HepG2 (cell line): Measurements from ENCODE around the gene DCAF15. TPM values are rescaled to one million over a fixed set of nuclear protein-coding genes. Genes with fewer than 3 reads are reported as not detected.

Experiments
- ATAC-seq: fragments of 200-7000 bp; cut with Tn5 transposase; 3 replicates; pipeline ENCODE4 v1.9.1; 2020; ENCODE audit warnings: mild to moderate bottlenecking, moderate library complexity
- BruUV-seq: library from RNA; stranded (reverse); fragments of 400-500 nt; replicated peaks from 2 replicates; lab custom pipeline; 2021; lab: Mats Ljungman, UMichigan
- CTCF ChIA-PET: fragments of 300-600 bp; formaldehyde crosslinking; extraction: SDS; loops from one replicate; lab custom pipeline; 2021; ENCODE audit warnings: low total read pairs, inconsistent platforms, low intra/inter-chr PET ratio; lab: Yijun Ruan, JAX
- POLR2A ChIA-PET: fragments of 350-600 bp; sonication (Branson Sonifier 250); formaldehyde crosslinking; loops from one replicate; lab custom pipeline; 2020; ENCODE audit warnings: antibody characterized with exemption, inconsistent platforms; lab: Yijun Ruan, JAX
- DNase-seq: peaks from one replicate; pipeline ENCODE4 v3.0.0-alpha.2; 2015; ENCODE audit warnings: low spot score
- FAIRE-seq: peaks from 3 replicates; lab custom pipeline; 2011; peaks lifted over from hg19 to GRCh38; lab: Jason Lieb, UNC
- H2AFZ ChIP-seq: one replicate; pipeline ENCODE4 v1.6.1; 2011; ENCODE audit warnings: low read length, inconsistent platforms
- H3K27ac ChIP-seq: fragments of 300-600 bp; 3 replicates; pipeline ENCODE4 v1.8.0; 2011; ENCODE audit warnings: mixed run types, mild to moderate bottlenecking, mixed read lengths, low read length, inconsistent platforms; ENCODE audit not compliant: insufficient read depth; ENCODE audit errors: extremely low read length
- H3K27me3 ChIP-seq, 2 experiments: fragments of 200-600 bp in 1 of 2; 2 replicates in 1 of 2; 3 replicates in 1 of 2; pipeline versions ENCODE4 v1.6.0 to v1.8.0; 2011; ENCODE audit warnings: low read length in 2 of 2, mild to moderate bottlenecking in 2 of 2, moderate library complexity in 2 of 2, inconsistent platforms in 1 of 2; ENCODE audit not compliant: insufficient read depth in 2 of 2, control insufficient read depth in 1 of 2
- H3K36me3 ChIP-seq, 2 experiments: fragments of 200-600 bp in 1 of 2; replicated peaks in 1 of 2; 2 replicates in 1 of 2; 3 replicates in 1 of 2; pipeline versions ENCODE4 v1.5.1 to v1.8.0; 2011; ENCODE audit warnings: low read length in 2 of 2, inconsistent platforms in 1 of 2; ENCODE audit not compliant: insufficient read depth in 2 of 2, control insufficient read depth in 1 of 2
- H3K4me1 ChIP-seq: 2 replicates; pipeline ENCODE4 v1.5.1; 2012; ENCODE audit warnings: low read length, inconsistent platforms; ENCODE audit not compliant: insufficient read depth
- H3K4me2 ChIP-seq: 2 replicates; pipeline ENCODE4 v1.6.0; 2011; ENCODE audit warnings: low read depth, low read length, inconsistent platforms
- H3K4me3 ChIP-seq, 3 experiments: fragments of 200-600 bp in 1 of 3; sonication (generic), shearing (Covaris generic) in 1 of 3; replicated peaks in 1 of 3; 2 replicates each; pipeline ENCODE4 v1.5.1; 2011 to 2016; ENCODE audit warnings: low read length in 3 of 3, inconsistent platforms in 2 of 3, low read depth in 2 of 3, mild to moderate bottlenecking in 2 of 3, control low read depth in 1 of 3, mixed read lengths in 1 of 3; ENCODE audit not compliant: insufficient read depth in 1 of 3
- H3K79me2 ChIP-seq: one replicate; pipeline ENCODE4 v1.6.1; 2011; ENCODE audit warnings: low read length, inconsistent platforms; ENCODE audit not compliant: insufficient read depth
- H3K9ac ChIP-seq: 2 replicates; pipeline ENCODE4 v1.6.0; 2011; ENCODE audit warnings: mild to moderate bottlenecking, low read depth, low read length, inconsistent platforms; ENCODE audit not compliant: insufficient read depth
- H3K9me3 ChIP-seq: 2 replicates; pipeline ENCODE4 v1.5.1; 2012; ENCODE audit warnings: mild to moderate bottlenecking, low read length
- H4K20me1 ChIP-seq: 2 replicates; pipeline ENCODE4 v1.6.0; 2011; ENCODE audit warnings: inconsistent platforms, mild to moderate bottlenecking, low read length, moderate library complexity; ENCODE audit not compliant: insufficient read depth
- AGO2 ChIP-seq: fragments of 200-400 bp; formaldehyde crosslinking; optimal IDR thresholded peaks from 2 replicates; pipeline ENCODE3; 2017; ENCODE audit warnings: mild to moderate bottlenecking, low read depth, low read length, moderate library complexity
- ATF7 ChIP-seq, 2 experiments: fragments of 450-650 bp in 1 of 2; sonication (generic) in 1 of 2; formaldehyde crosslinking in 1 of 2; IDR thresholded peaks; 2 replicates each; pipeline versions ENCODE4 v1.4.0 to v1.6.1; 2016 to 2020; ENCODE audit warnings: antibody characterized with exemption in 1 of 2, mild to moderate bottlenecking in 1 of 2, missing genetic modification reagents in 1 of 2
- FIP1L1 ChIP-seq: fragments of 200-400 bp; formaldehyde crosslinking; IDR thresholded peaks from 2 replicates; pipeline ENCODE4 v1.6.1; 2018; ENCODE audit warnings: low read depth, mild to moderate bottlenecking, low read length, moderate library complexity, borderline replicate concordance; ENCODE audit not compliant: insufficient read depth
- HOMEZ ChIP-seq: IDR thresholded peaks from 2 replicates; pipeline ENCODE4 v1.6.1; 2016; ENCODE audit warnings: low read depth
- RBFOX2 ChIP-seq: fragments of 200-400 bp; formaldehyde crosslinking; IDR thresholded peaks from 2 replicates; pipeline ENCODE4 v1.6.1; 2017; ENCODE audit warnings: low read depth, mild to moderate bottlenecking, low read length
- SNAPC4 ChIP-seq: sonication (generic); formaldehyde crosslinking; IDR thresholded peaks from 2 replicates; pipeline ENCODE4 v1.4.0; 2020; ENCODE audit warnings: mild to moderate bottlenecking, missing genetic modification reagents
- WGBS: methylation state at CpG from one replicate; pipeline ENCODE4 v1.1.6; 2017; ENCODE audit warnings: low lambda C conversion rate; 5-methylcytosine and 5-hydroxymethylcytosine counted together
- in situ Hi-C: cut with HindIII; loops from 2 replicates; pipeline ENCODE4 v1.10.0; 2017; ENCODE audit warnings: low pct_unique_long_range_greater_than_20kb; ENCODE audit not compliant: extremely low pct_ligation_motif_present
- intact Hi-C: fragments of 100-400 bp; cut with micrococcal nuclease; formaldehyde crosslinking; loops from one replicate; pipeline ENCODE4 v1.10.0; 2022; ENCODE audit not compliant: unreplicated experiment
- polyA plus RNA-seq, 8 experiments: library from polyadenylated mRNA; depleted of rRNA in 3 of 8; stranded (reverse) in 7 of 8; unstranded in 1 of 8; fragments of >200 nt; fragmentation: Illumina TruSeq in 4 of 8; extraction: Trizol in 4 of 8; gene quantifications; 2 replicates each; pipeline versions ENCODE4 v1.2.1 to v1.2.3, GENCODE V29; 2011 to 2016; ENCODE audit warnings: low read depth in 4 of 8, missing spikeins in 1 of 8, mixed read lengths in 1 of 8; ENCODE audit not compliant: insufficient read depth in 1 of 8
- total RNA-seq, 5 experiments: library from RNA; depleted of rRNA; stranded (reverse); fragments of >200 nt; fragmentation: Illumina TruSeq; extraction: Trizol; gene quantifications; 2 replicates each; pipeline ENCODE4 v1.2.3, GENCODE V29; 2016; ENCODE audit warnings: low read depth in 1 of 5

DCAF15 gene
- total and polyA plus RNA-seq, 2 of the 13 experiments (the other 11 are each of a cell fraction or from before 2014, with no cell fraction given), result 13.6 to 14.0 TPM

GRCh38 chr19:13958043-13958442 lies 5.7 kb downstream of the DCAF15 start (continued):
- no peak for TF ChIP-seq FIP1L1

- Histone ChIP-seq H3K36me3 (peaks cover 19 to 53% of the 10 kb centered on the region in 2 experiments; a peak in 4 of 5 replicates), H3K9ac (no peak overlapping the region), H3K27me3 (no peaks in the 10 kb centered on the region), H3K4me1 (no peaks in the 10 kb centered on the region), H2AFZ (no peak overlapping the region), H3K4me2 (no peak overlapping the region), H3K4me3 (no peak overlapping the region), H3K79me2 (no peaks in the 10 kb centered on the region), H3K27ac (no peak overlapping the region), H4K20me1 (no peaks in the 10 kb centered on the region), H3K9me3 (no peaks in the 10 kb centered on the region)
- ChIA-PET CTCF (no interaction called here), POLR2A (no interaction called here)
- TF ChIP-seq RBFOX2 (peak; percentile 15; the same call in 1 of the 2 replicates), SNAPC4 (CRISPR knock-in tag) (no peak), AGO2 (peak; percentile 29), ATF7 (IDR thresholded peaks at IDR 0.05) (peak; percentile 67), ATF7 (CRISPR knock-in tag; IDR thresholded peaks at IDR 0.05) (no peak), HOMEZ (CRISPR knock-in tag) (no peak)
- DNase-seq (no peak), ATAC-seq (no peak), FAIRE-seq (no peak)
- no TSS peak for BruUV-seq
- in situ Hi-C loops, result no loop called here
- 98% methylated on average over 18 of the region's 41 CpGs for WGBS
- intact Hi-C loops, result no loop called here
Measured at GRCh38 chr19:13959141-13959961, 7.0 kb downstream of the DCAF15 start.
